ENCODE data around the gene AGRN. TPM values are rescaled to one million over a fixed set of nuclear protein-coding genes. Genes with fewer than 3 reads are reported as not detected.

The AGRN gene
- 1.7 TPM for polyA plus RNA-seq (2013)

DNA sequence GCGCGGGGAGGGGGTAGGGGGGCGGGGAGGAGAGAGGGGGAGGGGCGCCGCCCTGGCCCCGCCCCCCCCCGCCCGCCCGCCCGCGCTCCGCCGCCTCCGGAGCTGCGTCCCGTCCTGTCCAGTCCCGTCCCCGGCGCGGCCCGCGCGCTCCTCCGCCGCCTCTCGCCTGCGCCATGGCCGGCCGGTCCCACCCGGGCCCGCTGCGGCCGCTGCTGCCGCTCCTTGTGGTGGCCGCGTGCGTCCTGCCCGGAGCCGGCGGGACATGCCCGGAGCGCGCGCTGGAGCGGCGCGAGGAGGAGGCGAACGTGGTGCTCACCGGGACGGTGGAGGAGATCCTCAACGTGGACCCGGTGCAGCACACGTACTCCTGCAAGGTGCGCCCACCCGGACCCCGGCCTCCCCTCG lies at the start of gene AGRN:
AGRN (plus strand) TSS at position 121 of the 405 bp plus-strand sequence; CDS start at position 174, 53 bp downstream.
- Histone ChIP-seq H3K4me3 (ENCODE audit: control insufficient read depth in 1 of 7, extremely low read depth in 1 of 7, insufficient read depth in 4 of 7, low read depth in 2 of 7, low read length in 6 of 7) (peak within 1 kb of the TSS; percentile 28 to 72 (median 61)), H3K27me3 (replicated peaks in 2 of 5; ENCODE audit: control insufficient read depth in 4 of 5, insufficient read depth in 5 of 5, low read length in 4 of 5) (peaks cover 0 to 37% (median 8%) of the 10 kb centered on the region in 5 experiments), H3K9me3 (ENCODE audit: control extremely low read depth in 1 of 5, control insufficient read depth in 4 of 5, insufficient read depth in 2 of 5, low read depth in 1 of 5, low read length in 4 of 5) (no peaks in the 10 kb centered on the region), H3K27ac (ENCODE audit: insufficient read depth in 1 of 2, low read depth in 1 of 2, low read length in 2 of 2, poor library complexity in 1 of 2, severe bottlenecking in 2 of 2) (no peak within 1 kb of the TSS), H3K36me3 (ENCODE audit: control insufficient read depth in 4 of 4, insufficient read depth in 4 of 4, low read length in 3 of 4) (no peaks in the 10 kb centered on the region), H3K4me1 (ENCODE audit: control extremely low read depth in 1 of 4, control insufficient read depth in 4 of 4, insufficient read depth in 4 of 4, low read length in 3 of 4) (peaks cover 0 to 20% (median 19%) of the 10 kb centered on the region in 4 experiments)
- WGBS (ENCODE audit: insufficient coverage) = under 1% methylated on average over 21 of the region's 58 CpGs
- no peak for DNase-seq
- CTCF ChIA-PET = interaction anchor here (3.5 kb wide), 1 partner anchor 37 kb away, joined by 17 read pairs; the partner anchor contains the start of gene PERM1
- POLR2A ChIA-PET = no interaction called here

DNA sequence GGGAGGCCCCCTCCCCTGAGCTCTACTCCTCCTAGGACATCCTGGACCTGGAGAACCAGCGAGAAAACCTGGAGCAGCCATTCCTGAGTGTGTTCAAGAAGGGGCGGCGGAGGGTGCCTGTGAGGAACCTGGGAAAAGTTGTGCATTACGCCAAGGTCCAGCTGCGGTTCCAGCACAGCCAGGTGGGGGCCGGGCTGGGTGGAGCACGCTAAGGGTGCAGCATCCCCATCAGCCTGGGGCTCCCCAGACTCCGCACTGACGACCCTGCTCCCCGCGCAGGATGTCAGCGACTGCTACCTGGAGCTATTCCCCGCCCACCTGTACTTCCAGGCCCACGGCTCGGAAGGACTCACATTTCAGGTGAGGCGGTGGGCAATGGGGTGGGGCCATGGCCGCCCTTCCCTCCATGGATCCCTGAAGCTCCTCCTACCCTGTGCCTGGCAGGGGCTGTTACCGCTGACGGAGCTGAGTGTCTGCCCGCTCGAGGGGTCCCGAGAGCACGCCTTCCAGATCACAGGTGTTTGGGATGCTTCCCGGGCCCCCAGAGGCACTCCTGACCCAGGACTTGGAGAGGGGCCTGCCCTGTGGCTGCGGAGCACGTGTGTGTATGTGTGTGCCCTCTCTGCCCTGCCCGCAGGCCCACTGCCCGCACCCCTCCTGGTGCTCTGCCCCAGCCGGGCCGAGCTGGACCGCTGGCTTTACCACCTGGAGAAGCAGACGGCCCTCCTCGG lies 49.5 kb upstream of the AGRN start:
- CTCF ChIA-PET = interaction anchor here (0.5 kb wide), 1 partner anchor 23 kb away, joined by 3 read pairs; no protein-coding TSS in a partner anchor
- 31% methylated on average over 26 of the region's 33 CpGs for WGBS (ENCODE audit: insufficient coverage)

DNA sequence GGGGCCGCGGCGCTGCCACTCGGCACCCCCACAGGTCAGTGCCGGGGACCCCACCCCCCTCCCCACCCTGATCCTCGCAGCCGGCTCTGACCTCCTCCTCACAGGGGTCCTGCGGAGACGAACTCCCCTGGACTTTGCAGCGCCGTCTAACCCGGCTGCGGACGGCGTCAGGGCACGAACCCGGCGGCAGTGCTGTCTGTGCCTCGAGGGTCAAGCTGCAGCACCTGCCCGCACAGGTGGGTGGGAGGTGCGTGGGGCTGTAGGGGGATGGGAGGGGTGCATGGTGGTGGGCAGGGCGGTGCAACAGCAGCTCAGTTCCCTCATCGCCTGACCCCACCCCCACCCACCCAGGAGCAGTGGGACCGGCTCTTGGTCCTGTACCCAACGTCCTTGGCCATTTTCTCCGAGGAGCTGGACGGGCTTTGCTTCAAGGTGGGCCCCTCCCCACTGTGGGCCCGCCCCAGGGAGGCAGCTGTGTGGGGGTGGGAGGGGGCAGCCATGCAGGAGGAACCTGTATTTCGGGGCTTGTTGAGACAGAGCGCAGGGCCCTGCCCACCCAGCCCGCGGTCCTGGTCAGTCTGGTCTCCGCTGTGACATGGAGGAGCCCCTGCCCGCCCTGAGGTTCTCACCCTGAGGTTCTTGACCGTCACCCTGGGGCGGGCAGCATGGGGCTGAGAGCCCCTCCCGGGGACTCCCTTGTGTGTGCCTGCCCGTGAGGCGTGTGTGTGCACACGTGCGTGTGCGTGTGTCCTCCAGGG lies 48.8 kb upstream of the AGRN start:
- Histone ChIP-seq H3K27ac (ENCODE audit: insufficient read depth in 1 of 2, low read depth in 1 of 2, low read length in 2 of 2, poor library complexity in 1 of 2, severe bottlenecking in 2 of 2) (no peak overlapping the region), H3K4me1 (ENCODE audit: control extremely low read depth in 1 of 4, control insufficient read depth in 4 of 4, insufficient read depth in 4 of 4, low read length in 3 of 4) (peaks cover 0 to 18% (median 16%) of the 10 kb centered on the region in 4 experiments), H3K9me3 (ENCODE audit: control extremely low read depth in 1 of 5, control insufficient read depth in 4 of 5, insufficient read depth in 2 of 5, low read depth in 1 of 5, low read length in 4 of 5) (peaks cover 0 to 2% (median 0%) of the 10 kb centered on the region in 5 experiments), H3K27me3 (replicated peaks in 2 of 5; ENCODE audit: control insufficient read depth in 4 of 5, insufficient read depth in 5 of 5, low read length in 4 of 5) (peaks cover 0 to 89% (median 17%) of the 10 kb centered on the region in 5 experiments), H3K4me3 (ENCODE audit: control insufficient read depth in 1 of 7, extremely low read depth in 1 of 7, insufficient read depth in 4 of 7, low read depth in 2 of 7, low read length in 6 of 7) (no peak overlapping the region), H3K36me3 (ENCODE audit: control insufficient read depth in 4 of 4, insufficient read depth in 4 of 4, low read length in 3 of 4) (no peaks in the 10 kb centered on the region)
- ChIA-PET POLR2A (no interaction called here), CTCF (no interaction called here)
- 51% methylated on average over 30 of the region's 42 CpGs for WGBS (ENCODE audit: insufficient coverage)
- DNase-seq = no peak

More for the DNA sequence above, 49.5 kb upstream of the AGRN start:
- DNase-seq = no peak
- H3K4me1 ChIP-seq (ENCODE audit: control extremely low read depth in 1 of 4, control insufficient read depth in 4 of 4, insufficient read depth in 4 of 4, low read length in 3 of 4) = peaks cover 0 to 21% (median 17%) of the 10 kb centered on the region in 4 experiments
- POLR2A ChIA-PET = no interaction called here
- H3K27me3 ChIP-seq (replicated peaks in 2 of 5; ENCODE audit: control insufficient read depth in 4 of 5, insufficient read depth in 5 of 5, low read length in 4 of 5) = peaks cover 0 to 91% (median 19%) of the 10 kb centered on the region in 5 experiments
- H3K27ac ChIP-seq (ENCODE audit: insufficient read depth in 1 of 2, low read depth in 1 of 2, low read length in 2 of 2, poor library complexity in 1 of 2, severe bottlenecking in 2 of 2) = no peak overlapping the region
- no peak overlapping the region for H3K4me3 ChIP-seq (ENCODE audit: control insufficient read depth in 1 of 7, extremely low read depth in 1 of 7, insufficient read depth in 4 of 7, low read depth in 2 of 7, low read length in 6 of 7)
- peaks cover 0 to 2% (median 0%) of the 10 kb centered on the region in 5 experiments for H3K9me3 ChIP-seq (ENCODE audit: control extremely low read depth in 1 of 5, control insufficient read depth in 4 of 5, insufficient read depth in 2 of 5, low read depth in 1 of 5, low read length in 4 of 5)
- H3K36me3 ChIP-seq (ENCODE audit: control insufficient read depth in 4 of 4, insufficient read depth in 4 of 4, low read length in 3 of 4) = no peaks in the 10 kb centered on the region

DNA sequence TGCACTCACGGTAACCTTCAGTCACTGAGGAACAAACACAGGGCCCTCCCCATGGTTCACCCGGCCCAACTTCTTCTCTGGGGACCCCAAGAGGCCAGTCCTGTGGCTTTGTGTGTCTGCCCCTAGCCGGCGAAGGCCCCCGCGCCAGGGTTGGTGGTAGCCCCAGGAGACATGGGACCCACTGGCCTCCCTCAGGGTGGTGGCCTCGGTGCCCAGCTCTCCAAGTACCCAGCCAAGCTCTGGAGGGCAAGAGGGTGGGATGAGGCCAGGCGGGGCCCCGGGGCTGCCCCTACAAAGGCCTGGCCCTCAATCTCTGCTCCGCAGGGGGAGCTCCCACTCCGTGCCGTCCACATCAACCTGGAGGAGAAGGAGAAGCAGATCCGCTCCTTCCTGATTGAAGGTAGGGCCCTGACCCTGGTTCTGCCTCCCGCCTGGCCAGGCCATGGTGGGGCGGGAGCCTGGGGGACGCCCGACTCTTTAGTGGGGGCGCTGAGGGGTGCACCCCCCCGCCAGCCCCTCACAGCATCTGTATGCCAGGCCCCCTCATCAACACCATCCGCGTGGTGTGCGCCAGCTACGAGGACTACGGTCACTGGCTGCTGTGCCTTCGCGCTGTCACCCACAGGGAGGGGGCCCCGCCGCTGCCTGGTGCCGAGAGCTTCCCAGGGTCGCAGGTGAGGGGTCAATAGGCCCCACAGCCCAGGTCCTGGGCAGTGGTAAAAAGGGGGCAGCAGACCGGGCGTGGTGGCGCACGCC lies 48.0 kb upstream of the AGRN start:
- peaks cover 0 to 14% (median 12%) of the 10 kb centered on the region in 4 experiments for H3K4me1 ChIP-seq (ENCODE audit: control extremely low read depth in 1 of 4, control insufficient read depth in 4 of 4, insufficient read depth in 4 of 4, low read length in 3 of 4)
- ChIA-PET POLR2A (no interaction called here), CTCF (no interaction called here)
- no peak overlapping the region for H3K27ac ChIP-seq (ENCODE audit: insufficient read depth in 1 of 2, low read depth in 1 of 2, low read length in 2 of 2, poor library complexity in 1 of 2, severe bottlenecking in 2 of 2)
- peaks cover 0 to 82% (median 15%) of the 10 kb centered on the region in 5 experiments for H3K27me3 ChIP-seq (replicated peaks in 2 of 5; ENCODE audit: control insufficient read depth in 4 of 5, insufficient read depth in 5 of 5, low read length in 4 of 5)
- no peak for DNase-seq
- 92% methylated on average over 23 of the region's 34 CpGs for WGBS (ENCODE audit: insufficient coverage)
- peaks cover 0 to 2% (median 0%) of the 10 kb centered on the region in 5 experiments for H3K9me3 ChIP-seq (ENCODE audit: control extremely low read depth in 1 of 5, control insufficient read depth in 4 of 5, insufficient read depth in 2 of 5, low read depth in 1 of 5, low read length in 4 of 5)
- H3K36me3 ChIP-seq (ENCODE audit: control insufficient read depth in 4 of 4, insufficient read depth in 4 of 4, low read length in 3 of 4) = no peaks in the 10 kb centered on the region
- H3K4me3 ChIP-seq (ENCODE audit: control insufficient read depth in 1 of 7, extremely low read depth in 1 of 7, insufficient read depth in 4 of 7, low read depth in 2 of 7, low read length in 6 of 7) = no peak overlapping the region

DNA sequence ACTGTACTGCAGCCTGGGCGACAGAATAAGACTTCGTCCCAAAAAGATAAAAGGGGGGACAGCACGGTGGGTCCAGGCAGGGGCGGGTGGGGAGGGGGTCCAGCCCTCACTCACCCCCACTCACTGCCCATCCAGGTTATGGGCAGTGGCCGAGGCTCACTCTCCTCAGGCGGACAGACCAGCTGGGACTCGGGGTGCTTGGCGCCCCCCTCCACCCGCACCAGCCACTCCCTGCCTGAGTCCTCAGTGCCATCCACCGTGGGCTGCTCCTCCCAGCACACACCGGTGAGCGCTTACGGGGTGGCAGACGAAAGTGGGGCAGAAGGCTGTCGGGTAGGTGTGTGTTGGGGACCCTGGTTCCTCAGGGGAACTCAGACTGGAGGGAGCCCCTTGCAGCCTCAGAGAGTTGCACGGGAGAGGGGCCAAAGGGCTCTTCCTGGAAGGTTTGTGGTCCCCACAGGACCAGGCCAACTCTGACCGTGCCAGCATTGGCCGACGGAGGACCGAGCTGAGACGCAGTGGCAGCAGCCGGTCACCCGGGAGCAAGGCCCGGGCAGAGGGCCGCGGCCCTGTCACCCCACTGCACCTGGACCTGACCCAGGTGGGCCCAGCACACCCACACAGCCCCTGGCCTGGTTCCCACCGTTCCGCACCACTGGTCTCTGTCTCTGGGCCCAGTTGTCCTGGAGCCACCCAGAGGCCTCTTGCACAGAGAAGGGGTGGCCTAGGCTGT lies 47.0 kb upstream of the AGRN start:
- no peaks in the 10 kb centered on the region for H3K36me3 ChIP-seq (ENCODE audit: control insufficient read depth in 4 of 4, insufficient read depth in 4 of 4, low read length in 3 of 4)
- H3K4me1 ChIP-seq (ENCODE audit: control extremely low read depth in 1 of 4, control insufficient read depth in 4 of 4, insufficient read depth in 4 of 4, low read length in 3 of 4) = peaks cover 0 to 8% (median 7%) of the 10 kb centered on the region in 4 experiments

More for the DNA sequence above, 47.0 kb upstream of the AGRN start:
- ChIA-PET CTCF (interaction anchor here (1.2 kb wide), 1 partner anchor 11 kb away, joined by 4 read pairs; no protein-coding TSS in a partner anchor), POLR2A (no interaction called here)
- no peak for DNase-seq
- 93% methylated on average over 18 of the region's 28 CpGs for WGBS (ENCODE audit: insufficient coverage)
- no peak overlapping the region for H3K27ac ChIP-seq (ENCODE audit: insufficient read depth in 1 of 2, low read depth in 1 of 2, low read length in 2 of 2, poor library complexity in 1 of 2, severe bottlenecking in 2 of 2)
- H3K4me3 ChIP-seq (ENCODE audit: control insufficient read depth in 1 of 7, extremely low read depth in 1 of 7, insufficient read depth in 4 of 7, low read depth in 2 of 7, low read length in 6 of 7) = no peak overlapping the region
- H3K27me3 ChIP-seq (replicated peaks in 2 of 5; ENCODE audit: control insufficient read depth in 4 of 5, insufficient read depth in 5 of 5, low read length in 4 of 5) = peaks cover 0 to 72% (median 12%) of the 10 kb centered on the region in 5 experiments
- peaks cover 0 to 2% (median 0%) of the 10 kb centered on the region in 5 experiments for H3K9me3 ChIP-seq (ENCODE audit: control extremely low read depth in 1 of 5, control insufficient read depth in 4 of 5, insufficient read depth in 2 of 5, low read depth in 1 of 5, low read length in 4 of 5)
